Neural cell (in vitro differentiated cells): ENCODE measurements around the gene DNAH1. TPM values are rescaled to one million over a fixed set of nuclear protein-coding genes. Genes with fewer than 3 reads are reported as not detected.
A peak's percentile ranks its signal among the peaks of the same experiment; 100 is the strongest.

ENCODE experiments used
- H2AFZ ChIP-seq: fragments of 200-600, 300-800 bp; sonication (generic), shearing (Covaris generic); 2 replicates; pipeline ENCODE4 v1.6.0; 2014; ENCODE audit warnings: low read depth, mild to moderate bottlenecking, antibody characterized with exemption, low read length, moderate library complexity
- H3F3A ChIP-seq: fragments of 200-600 bp; shearing (Covaris generic); 2 replicates; pipeline ENCODE4 v1.6.1; 2016; ENCODE audit warnings: mild to moderate bottlenecking, moderate library complexity, mixed read lengths, antibody characterized with exemption, low read length; ENCODE audit not compliant: insufficient read depth, poor library complexity, severe bottlenecking
- H3K27ac ChIP-seq: fragments of 200-600, 300-800 bp; sonication (generic), shearing (Covaris generic); 2 replicates; pipeline ENCODE4 v1.5.1; 2014; ENCODE audit warnings: mild to moderate bottlenecking, low read length, moderate library complexity
- H3K27me3 ChIP-seq: fragments of 300-800, 200-600 bp; sonication (generic), shearing (Covaris generic); 2 replicates; pipeline ENCODE4 v1.6.0; 2014; ENCODE audit warnings: mild to moderate bottlenecking, low read depth, low read length, moderate library complexity; ENCODE audit not compliant: insufficient read depth
- H3K36me3 ChIP-seq: fragments of 300-800, 200-600 bp; sonication (generic), shearing (Covaris generic); 2 replicates; pipeline ENCODE4 v1.5.1; 2014; ENCODE audit warnings: mild to moderate bottlenecking, antibody characterized with exemption, low read length, moderate library complexity; ENCODE audit not compliant: insufficient read depth
- H3K4me2 ChIP-seq: fragments of 300-800, 200-600 bp; sonication (generic), shearing (Covaris generic); 2 replicates; pipeline ENCODE4 v1.6.0; 2014; ENCODE audit warnings: mild to moderate bottlenecking, low read length
- H3K4me3 ChIP-seq: fragments of 300-800, 200-600 bp; sonication (generic), shearing (Covaris generic); 2 replicates; pipeline ENCODE4 v1.5.1; 2014; ENCODE audit warnings: mild to moderate bottlenecking, low read length, moderate library complexity
- H3K79me2 ChIP-seq: fragments of 200-600 bp; shearing (Covaris generic); replicated peaks from 2 replicates; pipeline ENCODE4 v1.6.0; 2014; ENCODE audit warnings: mild to moderate bottlenecking, low read length, moderate library complexity; ENCODE audit not compliant: insufficient read depth
- H3K9ac ChIP-seq: fragments of 300-800, 200-600 bp; sonication (generic), shearing (Covaris generic); 2 replicates; pipeline ENCODE4 v1.6.1; 2016; ENCODE audit warnings: mild to moderate bottlenecking, low read length, mixed read lengths
- H3K9me2 ChIP-seq: fragments of 200-600 bp; shearing (Covaris generic); 2 replicates; pipeline ENCODE4 v1.6.1; 2016; ENCODE audit warnings: mild to moderate bottlenecking, low read length, mixed read lengths; ENCODE audit not compliant: insufficient read depth
- H3K9me3 ChIP-seq: fragments of 200-600, 300-800 bp; sonication (generic), shearing (Covaris generic); 2 replicates; pipeline ENCODE4 v1.6.1; 2016; ENCODE audit warnings: mild to moderate bottlenecking, mixed run types, low read length, moderate library complexity, mixed read lengths
- H4K20me1 ChIP-seq: fragments of 200-600 bp; shearing (Covaris generic); 2 replicates; pipeline ENCODE4 v1.6.1; 2016; ENCODE audit warnings: mild to moderate bottlenecking, mixed run types; ENCODE audit not compliant: insufficient read depth
- EP300 ChIP-seq: fragments of 450-650 bp; conservative IDR thresholded peaks from 2 replicates; pipeline ENCODE4 v1.6.1; 2014; ENCODE audit warnings: antibody characterized with exemption, mild to moderate bottlenecking, moderate library complexity; ENCODE audit not compliant: poor library complexity, severe bottlenecking
- POLR2AphosphoS5 ChIP-seq: IDR thresholded peaks from 2 replicates; pipeline ENCODE4 v1.6.1; 2012
- RAD21 ChIP-seq: fragments of 450-650 bp; conservative IDR thresholded peaks from 2 replicates; pipeline ENCODE4 v1.6.1; 2014; ENCODE audit warnings: antibody characterized with exemption, mild to moderate bottlenecking, moderate library complexity
- SMC3 ChIP-seq: fragments of 450-650 bp; conservative IDR thresholded peaks from 2 replicates; pipeline ENCODE4 v1.6.1; 2014; ENCODE audit warnings: antibody characterized with exemption, mild to moderate bottlenecking, moderate library complexity; ENCODE audit not compliant: poor library complexity
- TAF1 ChIP-seq: IDR thresholded peaks from 2 replicates; pipeline ENCODE4 v1.6.1; 2012; ENCODE audit warnings: low read depth
- polyA minus RNA-seq: library from RNA; depleted of rRNA, polyadenylated mRNA; stranded (reverse); fragments of >200 nt; gene quantifications from 2 replicates; pipeline ENCODE4 v1.2.3, GENCODE V29; 2014
- polyA plus RNA-seq: library from polyadenylated mRNA; depleted of rRNA; stranded (reverse); fragments of >200 nt; gene quantifications from 2 replicates; pipeline ENCODE4 v1.2.3, GENCODE V29; 2014
- TF ChIP-seq, protein P1 (sequence below): IDR thresholded peaks from 2 replicates; pipeline ENCODE4 v1.6.1; 2012; ENCODE audit warnings: borderline replicate concordance
- TF ChIP-seq, protein P2 (sequence below): fragments of 450-650 bp; IDR thresholded peaks from 2 replicates; pipeline ENCODE4 v1.5.1; 2014; ENCODE audit warnings: antibody characterized with exemption, mild to moderate bottlenecking, moderate library complexity; ENCODE audit not compliant: poor library complexity, severe bottlenecking

DNAH1 gene
- polyA plus RNA-seq = 5.4 and 6.0 TPM in 2 replicates
- 5.3 and 5.8 TPM in 2 replicates for polyA minus RNA-seq

DNA sequence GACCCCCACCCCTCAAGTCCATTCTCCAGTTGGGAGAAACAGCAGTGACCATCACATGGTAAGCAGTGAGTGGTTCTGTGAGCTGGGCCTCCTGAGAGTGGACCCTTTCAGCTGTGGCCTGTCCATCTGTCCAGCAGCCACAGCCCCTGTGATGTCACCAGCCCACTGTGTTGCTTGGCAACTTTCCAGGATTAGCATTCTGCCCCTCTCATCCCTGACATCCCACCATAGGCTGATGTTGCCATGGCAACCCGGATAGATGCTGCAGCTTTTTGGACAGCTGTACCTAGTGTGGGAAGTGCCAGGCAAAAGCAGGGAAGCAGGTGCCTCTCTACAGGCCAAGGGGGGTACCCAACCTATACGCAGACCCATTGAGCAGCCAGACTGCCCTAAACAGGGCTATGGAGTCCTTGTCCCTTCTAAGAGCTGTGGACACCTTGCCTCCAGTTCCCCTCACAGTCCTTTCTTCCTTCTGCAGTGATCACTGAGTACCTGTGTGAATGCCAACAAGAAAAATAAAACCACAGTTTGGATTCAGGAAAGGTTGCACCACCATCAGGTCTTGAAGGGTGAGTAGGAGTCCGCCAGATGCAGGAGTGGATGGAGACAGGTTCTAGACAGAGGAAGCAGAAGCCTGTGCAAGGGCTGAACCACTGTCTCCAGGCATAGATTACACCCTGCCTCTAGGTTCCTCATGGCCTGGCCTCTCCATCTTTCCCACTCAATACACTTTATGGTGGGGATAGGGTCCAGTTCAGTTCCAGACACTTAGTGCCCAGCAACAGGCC lies at the start of gene DNAH1:
Gene DNAH1, plus strand, starts transcription at position 343 of the 788 bp plus-strand sequence. CDS start 6,124 bp downstream, outside the sequence.
- peak within 1 kb of the TSS; percentile 43 for H3K4me3 ChIP-seq
- H3K27me3 ChIP-seq = no peaks in the 10 kb centered on the region
- no peak within 1 kb of the TSS for H2AFZ ChIP-seq
- peak within 1 kb of the TSS; percentile 70 for H3K27ac ChIP-seq
- peak within 1 kb of the TSS; percentile 43 for H3K9ac ChIP-seq
- no peaks in the 10 kb centered on the region for H3F3A ChIP-seq
- no peaks in the 10 kb centered on the region for H3K36me3 ChIP-seq
- TF ChIP-seq EP300 = peak; percentile 61
- no peak for TF ChIP-seq POLR2AphosphoS5
- TF ChIP-seq, protein P1, sequence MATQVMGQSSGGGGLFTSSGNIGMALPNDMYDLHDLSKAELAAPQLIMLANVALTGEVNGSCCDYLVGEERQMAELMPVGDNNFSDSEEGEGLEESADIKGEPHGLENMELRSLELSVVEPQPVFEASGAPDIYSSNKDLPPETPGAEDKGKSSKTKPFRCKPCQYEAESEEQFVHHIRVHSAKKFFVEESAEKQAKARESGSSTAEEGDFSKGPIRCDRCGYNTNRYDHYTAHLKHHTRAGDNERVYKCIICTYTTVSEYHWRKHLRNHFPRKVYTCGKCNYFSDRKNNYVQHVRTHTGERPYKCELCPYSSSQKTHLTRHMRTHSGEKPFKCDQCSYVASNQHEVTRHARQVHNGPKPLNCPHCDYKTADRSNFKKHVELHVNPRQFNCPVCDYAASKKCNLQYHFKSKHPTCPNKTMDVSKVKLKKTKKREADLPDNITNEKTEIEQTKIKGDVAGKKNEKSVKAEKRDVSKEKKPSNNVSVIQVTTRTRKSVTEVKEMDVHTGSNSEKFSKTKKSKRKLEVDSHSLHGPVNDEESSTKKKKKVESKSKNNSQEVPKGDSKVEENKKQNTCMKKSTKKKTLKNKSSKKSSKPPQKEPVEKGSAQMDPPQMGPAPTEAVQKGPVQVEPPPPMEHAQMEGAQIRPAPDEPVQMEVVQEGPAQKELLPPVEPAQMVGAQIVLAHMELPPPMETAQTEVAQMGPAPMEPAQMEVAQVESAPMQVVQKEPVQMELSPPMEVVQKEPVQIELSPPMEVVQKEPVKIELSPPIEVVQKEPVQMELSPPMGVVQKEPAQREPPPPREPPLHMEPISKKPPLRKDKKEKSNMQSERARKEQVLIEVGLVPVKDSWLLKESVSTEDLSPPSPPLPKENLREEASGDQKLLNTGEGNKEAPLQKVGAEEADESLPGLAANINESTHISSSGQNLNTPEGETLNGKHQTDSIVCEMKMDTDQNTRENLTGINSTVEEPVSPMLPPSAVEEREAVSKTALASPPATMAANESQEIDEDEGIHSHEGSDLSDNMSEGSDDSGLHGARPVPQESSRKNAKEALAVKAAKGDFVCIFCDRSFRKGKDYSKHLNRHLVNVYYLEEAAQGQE = peak; percentile 11
- H3K79me2 ChIP-seq = no peaks in the 10 kb centered on the region
- H3K4me2 ChIP-seq = no peak within 1 kb of the TSS
- H3K9me3 ChIP-seq = no peaks in the 10 kb centered on the region
- no peaks in the 10 kb centered on the region for H4K20me1 ChIP-seq
- no peaks in the 10 kb centered on the region for H3K9me2 ChIP-seq

DNA sequence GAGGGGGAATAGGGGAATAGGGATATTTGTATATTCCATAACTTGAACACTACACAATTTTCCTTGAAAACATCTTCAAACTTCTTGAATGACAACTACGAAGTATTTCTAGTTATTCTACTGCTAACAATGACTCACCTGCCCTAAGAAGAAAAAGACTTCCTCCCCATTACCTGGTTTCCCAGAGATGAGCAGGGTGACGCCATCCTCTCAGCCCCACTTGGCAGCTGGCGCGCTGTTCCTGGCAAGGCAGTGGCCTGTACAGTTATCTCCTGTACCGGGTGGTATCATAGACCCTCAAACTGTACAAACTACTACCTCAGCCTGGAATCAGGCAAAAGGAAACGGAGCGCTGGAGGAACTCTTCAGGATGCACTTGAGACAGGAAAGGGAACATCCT lies 48.1 kb upstream of the DNAH1 start:
- TF ChIP-seq, protein P1 = no peak
- TF ChIP-seq SMC3 (no peak), POLR2AphosphoS5 (no peak), TAF1 (no peak), RAD21 (no peak)
- TF ChIP-seq, protein P2, sequence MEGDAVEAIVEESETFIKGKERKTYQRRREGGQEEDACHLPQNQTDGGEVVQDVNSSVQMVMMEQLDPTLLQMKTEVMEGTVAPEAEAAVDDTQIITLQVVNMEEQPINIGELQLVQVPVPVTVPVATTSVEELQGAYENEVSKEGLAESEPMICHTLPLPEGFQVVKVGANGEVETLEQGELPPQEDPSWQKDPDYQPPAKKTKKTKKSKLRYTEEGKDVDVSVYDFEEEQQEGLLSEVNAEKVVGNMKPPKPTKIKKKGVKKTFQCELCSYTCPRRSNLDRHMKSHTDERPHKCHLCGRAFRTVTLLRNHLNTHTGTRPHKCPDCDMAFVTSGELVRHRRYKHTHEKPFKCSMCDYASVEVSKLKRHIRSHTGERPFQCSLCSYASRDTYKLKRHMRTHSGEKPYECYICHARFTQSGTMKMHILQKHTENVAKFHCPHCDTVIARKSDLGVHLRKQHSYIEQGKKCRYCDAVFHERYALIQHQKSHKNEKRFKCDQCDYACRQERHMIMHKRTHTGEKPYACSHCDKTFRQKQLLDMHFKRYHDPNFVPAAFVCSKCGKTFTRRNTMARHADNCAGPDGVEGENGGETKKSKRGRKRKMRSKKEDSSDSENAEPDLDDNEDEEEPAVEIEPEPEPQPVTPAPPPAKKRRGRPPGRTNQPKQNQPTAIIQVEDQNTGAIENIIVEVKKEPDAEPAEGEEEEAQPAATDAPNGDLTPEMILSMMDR = no peak
- H3K36me3 ChIP-seq = no peaks in the 10 kb centered on the region
- no peaks in the 10 kb centered on the region for H3K27me3 ChIP-seq
- H3K79me2 ChIP-seq = peaks cover 35% of the 10 kb centered on the region
- H2AFZ ChIP-seq = no peak overlapping the region
- H4K20me1 ChIP-seq = peaks cover 8% of the 10 kb centered on the region
- H3K27ac ChIP-seq = no peak overlapping the region
- H3K4me2 ChIP-seq = no peak overlapping the region
- no peaks in the 10 kb centered on the region for H3K9me2 ChIP-seq
- H3K9me3 ChIP-seq = no peaks in the 10 kb centered on the region
- no peak overlapping the region for H3K4me3 ChIP-seq
- H3K9ac ChIP-seq = no peak overlapping the region
- no peaks in the 10 kb centered on the region for H3F3A ChIP-seq
